K562 (cell line): ENCODE results near the gene MYLIP. TPM values are rescaled to one million over a fixed set of nuclear protein-coding genes. Genes with fewer than 3 reads are reported as not detected.

Experiments used
- AFF1 ChIP-seq, 2 experiments: fragments of 450-650 bp; IDR thresholded peaks; 2 replicates each; pipeline ENCODE4 v1.6.1; 2018; ENCODE audit warnings: mild to moderate bottlenecking in 2 of 2, low read depth in 1 of 2; ENCODE audit not compliant: partially characterized antibody in 2 of 2
- BRD9 ChIP-seq: fragments of 450-650 bp; IDR thresholded peaks from 2 replicates; pipeline ENCODE4 v1.6.1; 2018; ENCODE audit warnings: low read depth; ENCODE audit not compliant: partially characterized antibody
- COPS2 ChIP-seq: fragments of 450-650 bp; conservative IDR thresholded peaks from 2 replicates; pipeline ENCODE4 v1.6.1; 2016; ENCODE audit warnings: mild to moderate bottlenecking, moderate library complexity
- HDAC8 ChIP-seq: fragments of 450-650 bp; IDR thresholded peaks from 2 replicates; pipeline ENCODE4 v1.6.1; 2016; ENCODE audit warnings: mild to moderate bottlenecking, missing genetic modification characterization, moderate library complexity, missing compliant biosample characterization
- HMG20A ChIP-seq: fragments of 450-650 bp; formaldehyde crosslinking; conservative IDR thresholded peaks from 2 replicates; pipeline ENCODE4 v1.4.0; 2020; ENCODE audit warnings: mild to moderate bottlenecking, mixed read lengths
- MAX ChIP-seq: sonication (generic); formaldehyde crosslinking; IDR thresholded peaks from 2 replicates; pipeline ENCODE4 v1.9.0; 2022; ENCODE audit warnings: mild to moderate bottlenecking, missing genetic modification reagents
- MAZ ChIP-seq, 2 experiments: fragments of 450-650 bp in 1 of 2; sonication (generic) in 1 of 2; formaldehyde crosslinking; IDR thresholded peaks in 1 of 2; conservative IDR thresholded peaks in 1 of 2; 2 replicates each; pipeline versions ENCODE4 v1.4.0 to v1.5.0; 2020; ENCODE audit warnings: mild to moderate bottlenecking in 1 of 2, missing genetic modification reagents in 1 of 2
- NFXL1 ChIP-seq: fragments of 450-650 bp; formaldehyde crosslinking; IDR thresholded peaks from 2 replicates; pipeline ENCODE4 v1.4.0; 2021; ENCODE audit warnings: mild to moderate bottlenecking
- SETDB1 ChIP-seq: IDR thresholded peaks from one replicate; pipeline ENCODE4 v1.6.1; 2012; ENCODE audit warnings: low read length, control low read depth, inconsistent platforms
- SIX5 ChIP-seq, 2 experiments: IDR thresholded peaks; 2 replicates each; pipeline ENCODE4 v1.6.1; 2011; ENCODE audit warnings: low read length in 2 of 2, borderline replicate concordance in 1 of 2, low read depth in 1 of 2, mild to moderate bottlenecking in 1 of 2, moderate library complexity in 1 of 2; ENCODE audit not compliant: insufficient read depth in 1 of 2
- ZBTB1 ChIP-seq: sonication (generic); formaldehyde crosslinking; IDR thresholded peaks from 2 replicates; pipeline ENCODE4 v1.8.1; 2023; ENCODE audit warnings: missing genetic modification reagents, low read depth, mild to moderate bottlenecking, borderline replicate concordance
- ZNF445 ChIP-seq: fragments of 250-450 bp; sonication (Bioruptor Pico); IDR thresholded peaks from 2 replicates; pipeline ENCODE4 v1.4.0; 2020; ENCODE audit warnings: low read depth, mild to moderate bottlenecking, moderate library complexity
- ZNF551 ChIP-seq: fragments of 250-450 bp; sonication (Bioruptor Pico); IDR thresholded peaks from 2 replicates; pipeline ENCODE4 v1.5.0; 2021; ENCODE audit warnings: mild to moderate bottlenecking, moderate library complexity
- ZNF75A ChIP-seq: fragments of 450-650 bp; formaldehyde crosslinking; IDR thresholded peaks from 2 replicates; pipeline ENCODE4 v1.4.0; 2020; ENCODE audit warnings: mild to moderate bottlenecking
- polyA plus RNA-seq, 8 experiments: library from polyadenylated mRNA; depleted of rRNA in 4 of 8; stranded (reverse) in 5 of 8; unstranded in 3 of 8; fragments of >200 nt; fragmentation: Nextera tagmentation in 2 of 8; fragmentation: Illumina TruSeq in 1 of 8; extraction: Ambion mirVana in 2 of 8; extraction: Trizol in 1 of 8; gene quantifications; 2 replicates each; pipeline versions ENCODE4 v1.2.1 to v1.2.3, GENCODE V29; 2011 to 2014; ENCODE audit warnings: inconsistent platforms in 1 of 8, missing spikeins in 1 of 8
- total RNA-seq, 7 experiments: library from RNA; depleted of rRNA in 6 of 7; stranded (reverse); fragments of >200 nt in 6 of 7; fragmentation: Illumina TruSeq in 2 of 7; extraction: Trizol in 2 of 7; gene quantifications; 2 replicates each; pipeline versions ENCODE4 v1.2.1 to v1.2.3, GENCODE V29; 2011 to 2021; ENCODE audit warnings: low replicate concordance in 1 of 7
- TF ChIP-seq, protein P1 (sequence below): IDR thresholded peaks from 2 replicates; pipeline ENCODE4 v1.6.1; 2016; ENCODE audit warnings: missing genetic modification characterization, missing compliant biosample characterization
- TF ChIP-seq, protein P2 (sequence below): fragments of 250-450 bp; sonication (Bioruptor Pico); IDR thresholded peaks from 2 replicates; pipeline ENCODE4 v1.4.0; 2020; ENCODE audit warnings: mild to moderate bottlenecking
- TF ChIP-seq, protein P3 (sequence below): sonication (generic); formaldehyde crosslinking; IDR thresholded peaks from 2 replicates; pipeline ENCODE4 v1.8.0; 2022; ENCODE audit warnings: mild to moderate bottlenecking, missing genetic modification reagents, borderline replicate concordance

Gene MYLIP
- total and polyA plus RNA-seq, 9 of the 15 experiments (the other 6 are each of a cell fraction or from before 2014, with no cell fraction given): 10.8 to 43.5 (median 31.5) TPM

- TF ChIP-seq, protein P1, sequence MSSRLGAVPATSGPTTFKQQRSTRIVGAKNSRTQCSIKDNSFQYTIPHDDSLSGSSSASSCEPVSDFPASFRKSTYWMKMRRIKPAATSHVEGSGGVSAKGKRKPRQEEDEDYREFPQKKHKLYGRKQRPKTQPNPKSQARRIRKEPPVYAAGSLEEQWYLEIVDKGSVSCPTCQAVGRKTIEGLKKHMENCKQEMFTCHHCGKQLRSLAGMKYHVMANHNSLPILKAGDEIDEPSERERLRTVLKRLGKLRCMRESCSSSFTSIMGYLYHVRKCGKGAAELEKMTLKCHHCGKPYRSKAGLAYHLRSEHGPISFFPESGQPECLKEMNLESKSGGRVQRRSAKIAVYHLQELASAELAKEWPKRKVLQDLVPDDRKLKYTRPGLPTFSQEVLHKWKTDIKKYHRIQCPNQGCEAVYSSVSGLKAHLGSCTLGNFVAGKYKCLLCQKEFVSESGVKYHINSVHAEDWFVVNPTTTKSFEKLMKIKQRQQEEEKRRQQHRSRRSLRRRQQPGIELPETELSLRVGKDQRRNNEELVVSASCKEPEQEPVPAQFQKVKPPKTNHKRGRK (tag): no peak
- TF ChIP-seq ZNF445 (0 out of 2 replicates have a peak, but pooled peaks have one; percentile 54), MAX (CRISPR knock-in tag) (no peak), ZNF75A (no peak), NFXL1 (CRISPR knock-in tag) (no peak), SETDB1 (no peak), AFF1 (IDR thresholded peaks at IDR 0.05; ENCODE audit: low read depth in 1 of 2, partially characterized antibody in 2 of 2) (no peak), HDAC8 (tag) (no peak), BRD9 (peak; percentile 49), ZBTB1 (CRISPR knock-in tag) (no peak), HMG20A (CRISPR knock-in tag) (no peak), COPS2 (no peak), MAZ (CRISPR knock-in tag; conservative IDR thresholded peaks at IDR 0.05 in 1 of 2, IDR thresholded peaks at IDR 0.05 in 1 of 2) (peak in 1 of 2 experiments; percentile 55), ZNF551 (CRISPR knock-in tag) (no peak), SIX5 (IDR thresholded peaks at IDR 0.05; ENCODE audit: borderline replicate concordance in 1 of 2, insufficient read depth in 1 of 2, low read depth in 1 of 2, low read length in 2 of 2) (no peak)
- TF ChIP-seq, protein P2, sequence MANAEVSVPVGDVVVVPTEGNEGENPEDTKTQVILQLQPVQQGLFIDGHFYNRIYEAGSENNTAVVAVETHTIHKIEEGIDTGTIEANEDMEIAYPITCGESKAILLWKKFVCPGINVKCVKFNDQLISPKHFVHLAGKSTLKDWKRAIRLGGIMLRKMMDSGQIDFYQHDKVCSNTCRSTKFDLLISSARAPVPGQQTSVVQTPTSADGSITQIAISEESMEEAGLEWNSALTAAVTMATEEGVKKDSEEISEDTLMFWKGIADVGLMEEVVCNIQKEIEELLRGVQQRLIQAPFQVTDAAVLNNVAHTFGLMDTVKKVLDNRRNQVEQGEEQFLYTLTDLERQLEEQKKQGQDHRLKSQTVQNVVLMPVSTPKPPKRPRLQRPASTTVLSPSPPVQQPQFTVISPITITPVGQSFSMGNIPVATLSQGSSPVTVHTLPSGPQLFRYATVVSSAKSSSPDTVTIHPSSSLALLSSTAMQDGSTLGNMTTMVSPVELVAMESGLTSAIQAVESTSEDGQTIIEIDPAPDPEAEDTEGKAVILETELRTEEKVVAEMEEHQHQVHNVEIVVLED: no peak
- TF ChIP-seq, protein P3, sequence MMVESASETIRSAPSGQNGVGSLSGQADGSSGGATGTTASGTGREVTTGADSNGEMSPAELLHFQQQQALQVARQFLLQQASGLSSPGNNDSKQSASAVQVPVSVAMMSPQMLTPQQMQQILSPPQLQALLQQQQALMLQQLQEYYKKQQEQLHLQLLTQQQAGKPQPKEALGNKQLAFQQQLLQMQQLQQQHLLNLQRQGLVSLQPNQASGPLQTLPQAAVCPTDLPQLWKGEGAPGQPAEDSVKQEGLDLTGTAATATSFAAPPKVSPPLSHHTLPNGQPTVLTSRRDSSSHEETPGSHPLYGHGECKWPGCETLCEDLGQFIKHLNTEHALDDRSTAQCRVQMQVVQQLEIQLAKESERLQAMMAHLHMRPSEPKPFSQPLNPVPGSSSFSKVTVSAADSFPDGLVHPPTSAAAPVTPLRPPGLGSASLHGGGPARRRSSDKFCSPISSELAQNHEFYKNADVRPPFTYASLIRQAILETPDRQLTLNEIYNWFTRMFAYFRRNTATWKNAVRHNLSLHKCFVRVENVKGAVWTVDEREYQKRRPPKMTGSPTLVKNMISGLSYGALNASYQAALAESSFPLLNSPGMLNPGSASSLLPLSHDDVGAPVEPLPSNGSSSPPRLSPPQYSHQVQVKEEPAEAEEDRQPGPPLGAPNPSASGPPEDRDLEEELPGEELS (CRISPR knock-in tag): no peak
These were observed 19.8 kb upstream of the MYLIP start (continued) for GRCh38 chr6:16108921-16109658.
